ENCODE measurements around the gene SPHK1. TPM values are rescaled to one million over a fixed set of nuclear protein-coding genes. Genes with fewer than 3 reads are reported as not detected.

The SPHK1 gene
- total RNA-seq, 4 donors from 2014 or later: 7.9 to 33.2 (median 12.0) TPM

DNA sequence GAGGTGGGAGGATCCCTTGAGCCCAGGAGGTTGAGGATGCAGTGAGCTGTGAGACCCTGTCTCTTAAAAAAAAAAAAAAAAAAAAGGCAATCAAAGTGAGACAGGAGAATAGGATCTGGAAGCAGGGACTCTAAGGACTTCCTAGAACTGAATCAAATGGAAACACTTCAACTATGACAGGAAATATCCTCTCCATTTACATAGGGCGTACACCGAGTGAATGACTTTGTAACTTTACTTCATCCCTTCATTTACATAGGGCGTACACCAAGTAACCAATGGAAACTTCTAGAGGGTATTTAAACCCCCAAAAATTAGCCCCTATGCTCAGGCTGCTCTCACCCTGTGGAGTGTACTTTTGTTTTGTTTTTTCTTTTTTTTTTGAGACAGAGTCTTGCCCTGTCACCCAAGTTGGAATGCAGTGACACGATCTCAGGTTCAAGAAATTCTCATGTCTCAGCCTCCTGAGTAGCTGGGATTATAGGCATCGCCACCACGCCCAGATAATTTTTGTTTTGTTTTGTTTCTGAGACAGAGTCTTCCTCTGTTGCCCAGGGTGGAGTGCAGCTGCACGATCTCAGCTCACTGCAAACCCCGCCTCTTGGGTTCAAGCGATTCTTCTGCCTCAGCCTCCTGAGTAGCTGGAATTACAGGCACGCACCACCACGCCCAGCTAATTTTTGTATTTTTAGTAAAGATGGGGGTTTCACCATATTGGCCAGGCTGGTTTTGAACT is 21.1 kb upstream of the SPHK1 start:
- Histone ChIP-seq H3K4me1 (no peaks in the 10 kb centered on the region), H3K27me3 (no peaks in the 10 kb centered on the region), H3K36me3 (no peaks in the 10 kb centered on the region), H3K4me3 (no peak overlapping the region), H3K27ac (no peak overlapping the region), H3K9me3 (no peaks in the 10 kb centered on the region)
- no peak for DNase-seq
- intact Hi-C loops (cut with DNase I; ENCODE audit: low total_unique reads): no loop called here
- no peak for TF ChIP-seq POLR2A (IDR thresholded peaks at IDR 0.05)
- TF ChIP-seq, protein P1, sequence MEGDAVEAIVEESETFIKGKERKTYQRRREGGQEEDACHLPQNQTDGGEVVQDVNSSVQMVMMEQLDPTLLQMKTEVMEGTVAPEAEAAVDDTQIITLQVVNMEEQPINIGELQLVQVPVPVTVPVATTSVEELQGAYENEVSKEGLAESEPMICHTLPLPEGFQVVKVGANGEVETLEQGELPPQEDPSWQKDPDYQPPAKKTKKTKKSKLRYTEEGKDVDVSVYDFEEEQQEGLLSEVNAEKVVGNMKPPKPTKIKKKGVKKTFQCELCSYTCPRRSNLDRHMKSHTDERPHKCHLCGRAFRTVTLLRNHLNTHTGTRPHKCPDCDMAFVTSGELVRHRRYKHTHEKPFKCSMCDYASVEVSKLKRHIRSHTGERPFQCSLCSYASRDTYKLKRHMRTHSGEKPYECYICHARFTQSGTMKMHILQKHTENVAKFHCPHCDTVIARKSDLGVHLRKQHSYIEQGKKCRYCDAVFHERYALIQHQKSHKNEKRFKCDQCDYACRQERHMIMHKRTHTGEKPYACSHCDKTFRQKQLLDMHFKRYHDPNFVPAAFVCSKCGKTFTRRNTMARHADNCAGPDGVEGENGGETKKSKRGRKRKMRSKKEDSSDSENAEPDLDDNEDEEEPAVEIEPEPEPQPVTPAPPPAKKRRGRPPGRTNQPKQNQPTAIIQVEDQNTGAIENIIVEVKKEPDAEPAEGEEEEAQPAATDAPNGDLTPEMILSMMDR (IDR thresholded peaks at IDR 0.05): no peak

DNA sequence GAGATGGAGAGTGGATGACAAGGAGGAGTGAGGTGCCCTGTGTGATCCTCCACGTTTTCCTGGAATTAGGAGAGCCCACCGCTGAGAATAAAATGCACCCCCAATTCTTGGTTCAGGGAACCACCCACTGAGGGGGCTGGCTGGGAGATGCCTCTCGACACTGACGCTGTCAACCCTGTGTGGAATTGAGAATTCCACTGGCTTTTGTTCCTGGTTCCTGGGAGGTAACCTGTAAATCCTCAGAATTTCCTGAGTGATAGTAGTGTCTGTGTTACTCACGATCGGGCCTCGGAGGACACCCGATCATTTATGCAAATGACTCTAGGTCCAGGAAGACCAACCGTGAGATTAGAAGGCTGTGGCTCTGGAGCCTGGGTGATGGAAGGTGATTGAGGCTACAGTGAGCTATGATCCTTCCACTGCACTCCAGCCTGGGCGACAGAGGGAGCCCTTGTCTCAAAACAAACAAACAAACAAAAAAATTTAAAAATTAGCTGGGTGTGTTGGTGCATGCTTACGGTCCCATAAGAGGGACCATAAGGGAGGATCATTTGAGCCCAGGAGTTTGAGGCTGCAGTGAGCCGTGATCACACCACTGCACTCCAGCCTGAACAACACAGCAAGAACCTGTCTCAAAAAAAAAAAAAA is 19.0 kb upstream of the SPHK1 start:
- no peaks in the 10 kb centered on the region for H3K4me1 ChIP-seq
- no peak for DNase-seq
- H3K27me3 ChIP-seq: no peaks in the 10 kb centered on the region
- H3K27ac ChIP-seq: no peak overlapping the region
- no peaks in the 10 kb centered on the region for H3K36me3 ChIP-seq
- H3K9me3 ChIP-seq: no peaks in the 10 kb centered on the region
- TF ChIP-seq, protein P1 (IDR thresholded peaks at IDR 0.05): no peak
- no peak for TF ChIP-seq POLR2A (IDR thresholded peaks at IDR 0.05)
- H3K4me3 ChIP-seq: no peak overlapping the region
- intact Hi-C loops (cut with DNase I; ENCODE audit: low total_unique reads): no loop called here

DNA sequence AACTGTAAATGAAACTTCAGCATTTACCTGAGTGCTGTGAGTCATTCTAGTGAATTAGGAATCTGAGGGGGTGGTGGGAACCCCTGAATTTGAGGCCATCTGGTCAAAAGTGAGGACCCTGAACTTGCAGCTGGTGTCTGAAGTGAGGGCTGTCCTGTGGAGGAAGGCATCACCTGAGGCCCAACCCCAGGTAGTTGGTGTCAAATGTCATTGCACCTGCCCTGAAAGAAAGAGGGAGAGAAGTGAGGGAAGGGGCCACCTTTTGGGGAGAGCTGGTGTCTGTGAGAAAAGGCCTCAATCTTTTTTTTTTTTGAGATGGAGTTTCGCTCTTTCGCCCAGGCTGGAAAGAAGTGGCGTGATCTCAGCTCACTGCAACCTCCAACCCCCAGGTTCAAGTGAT is 18.2 kb upstream of the SPHK1 start:
- no peak for DNase-seq
- Histone ChIP-seq H3K9me3 (no peaks in the 10 kb centered on the region), H3K27me3 (no peaks in the 10 kb centered on the region), H3K27ac (no peak overlapping the region), H3K4me3 (no peak overlapping the region), H3K4me1 (no peaks in the 10 kb centered on the region), H3K36me3 (no peaks in the 10 kb centered on the region)
- intact Hi-C loops (cut with DNase I; ENCODE audit: low total_unique reads): no loop called here
- TF ChIP-seq POLR2A (IDR thresholded peaks at IDR 0.05): no peak
- TF ChIP-seq, protein P1 (IDR thresholded peaks at IDR 0.05): no peak

GRCh38 chr17:76367642-76368041 is 16.8 kb upstream of the SPHK1 start:
- no peaks in the 10 kb centered on the region for H3K9me3 ChIP-seq
- TF ChIP-seq, protein P1 (IDR thresholded peaks at IDR 0.05): no peak
- H3K36me3 ChIP-seq: no peaks in the 10 kb centered on the region
- H3K4me1 ChIP-seq: no peaks in the 10 kb centered on the region
- DNase-seq: no peak
- no peaks in the 10 kb centered on the region for H3K27me3 ChIP-seq
- intact Hi-C loops (cut with DNase I; ENCODE audit: low total_unique reads): no loop called here
- no peak overlapping the region for H3K4me3 ChIP-seq
- H3K27ac ChIP-seq: no peak overlapping the region

DNA sequence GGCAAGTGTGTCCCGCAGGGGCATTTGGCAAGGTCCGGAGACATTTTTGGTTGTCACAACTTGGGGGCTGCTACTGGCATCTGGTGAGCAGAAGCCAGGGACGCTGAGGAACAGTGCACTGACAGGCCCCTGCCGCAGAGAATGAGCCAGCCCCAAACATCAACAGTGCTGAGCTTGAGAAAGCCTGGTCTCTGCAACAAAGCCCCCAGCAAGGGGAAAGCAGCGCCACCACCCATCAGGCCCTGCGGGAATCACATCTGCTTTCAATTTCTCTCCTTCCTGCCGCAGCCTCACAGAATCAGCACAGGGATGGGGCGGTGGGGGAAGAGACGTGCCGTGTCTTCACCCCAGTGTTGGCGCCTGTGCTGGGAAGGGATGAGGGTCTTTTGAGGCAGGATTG is 15.9 kb upstream of the SPHK1 start:
- Histone ChIP-seq H3K27me3 (no peaks in the 10 kb centered on the region), H3K4me3 (no peak overlapping the region), H3K36me3 (no peaks in the 10 kb centered on the region), H3K9me3 (no peaks in the 10 kb centered on the region), H3K4me1 (no peaks in the 10 kb centered on the region), H3K27ac (no peak overlapping the region)
- DNase-seq: no peak
- TF ChIP-seq, protein P1 (IDR thresholded peaks at IDR 0.05): no peak
- no peak for TF ChIP-seq POLR2A (IDR thresholded peaks at IDR 0.05)
- intact Hi-C loops (cut with DNase I; ENCODE audit: low total_unique reads): no loop called here
